DOHH2 (cell line): ENCODE results near the gene KRT14.
"Not testable (repeated sequence)": the region's sequence is repeated elsewhere in the genome, so short reads cannot be mapped to it uniquely, and the experiment has no call there.

Experiments used
- H3F3A ChIP-seq: fragments of 200-600 bp; sonication (generic), shearing (Covaris generic); 2 replicates; pipeline ENCODE4 v1.6.0; 2016; ENCODE audit warnings: antibody characterized with exemption, mild to moderate bottlenecking; ENCODE audit not compliant: control insufficient read depth, insufficient read depth
- H3K27ac ChIP-seq: fragments of 200-600 bp; sonication (generic); 2 replicates; pipeline ENCODE4 v1.5.1; 2014; ENCODE audit warnings: low read depth, mild to moderate bottlenecking, low read length, moderate library complexity
- H3K27me3 ChIP-seq: fragments of 200-600 bp; sonication (generic); 2 replicates; pipeline ENCODE4 v1.6.1; 2014; ENCODE audit warnings: mild to moderate bottlenecking, low read length, mixed read lengths; ENCODE audit not compliant: control insufficient read depth
- H3K36me3 ChIP-seq: fragments of 200-600 bp; sonication (generic); 2 replicates; pipeline ENCODE4 v1.6.1; 2014; ENCODE audit warnings: mild to moderate bottlenecking, low read length, moderate library complexity, mixed read lengths; ENCODE audit not compliant: control insufficient read depth
- H3K4me1 ChIP-seq: fragments of 200-600 bp; sonication (generic); 2 replicates; pipeline ENCODE4 v1.6.1; 2014; ENCODE audit warnings: mild to moderate bottlenecking, low read length, mixed read lengths; ENCODE audit not compliant: control insufficient read depth
- H3K4me2 ChIP-seq: fragments of 200-600 bp; sonication (generic); 2 replicates; pipeline ENCODE4 v1.6.0; 2014; ENCODE audit warnings: mild to moderate bottlenecking, low read length, moderate library complexity
- H3K4me3 ChIP-seq: fragments of 200-600 bp; sonication (generic); 2 replicates; pipeline ENCODE4 v1.5.1; 2014; ENCODE audit warnings: mild to moderate bottlenecking, low read length, mixed read lengths
- H3K79me2 ChIP-seq: fragments of 200-600 bp; sonication (generic); 2 replicates; pipeline ENCODE4 v1.6.1; 2014; ENCODE audit warnings: mild to moderate bottlenecking, low read length, mixed read lengths; ENCODE audit not compliant: control insufficient read depth
- H3K9me2 ChIP-seq: fragments of 200-600 bp; sonication (generic); replicated peaks from 2 replicates; pipeline ENCODE4 v1.6.1; 2014; ENCODE audit warnings: mild to moderate bottlenecking, low read length, mixed read lengths; ENCODE audit not compliant: control insufficient read depth
- H3K9me3 ChIP-seq: fragments of 200-600 bp; sonication (generic); 2 replicates; pipeline ENCODE4 v1.6.1; 2014; ENCODE audit warnings: antibody characterized with exemption, low read length, mixed read lengths; ENCODE audit not compliant: control insufficient read depth, insufficient read depth
- H4K20me1 ChIP-seq: fragments of 200-600 bp; sonication (generic); 2 replicates; pipeline ENCODE4 v1.6.0; 2014; ENCODE audit warnings: low read depth, mild to moderate bottlenecking, antibody characterized with exemption, low read length, moderate library complexity; ENCODE audit not compliant: control insufficient read depth, insufficient read depth
- CTCF ChIP-seq: fragments of 200-600 bp; sonication (generic); IDR thresholded peaks from one replicate; pipeline ENCODE4 v1.5.1; 2014; ENCODE audit warnings: antibody characterized with exemption, mild to moderate bottlenecking, low read depth, low read length; ENCODE audit not compliant: poor library complexity, severe bottlenecking
- EZH2phosphoT487 ChIP-seq: fragments of 200-600 bp; sonication (generic); IDR thresholded peaks from 2 replicates; pipeline ENCODE4 v1.6.1; 2017; ENCODE audit warnings: borderline replicate concordance, mild to moderate bottlenecking, antibody characterized with exemption, low read length, moderate library complexity, mixed read lengths

The KRT14 gene

GRCh38 chr17:41620583-41621434 lies 34.1 kb upstream of the KRT14 start:
- H3K79me2 ChIP-seq: no peaks in the 10 kb centered on the region
- no peak overlapping the region for H3K4me3 ChIP-seq
- no peaks in the 10 kb centered on the region for H3F3A ChIP-seq
- no peaks in the 10 kb centered on the region for H4K20me1 ChIP-seq
- H3K9me2 ChIP-seq: no peaks in the 10 kb centered on the region
- H3K36me3 ChIP-seq: no peaks in the 10 kb centered on the region
- H3K4me1 ChIP-seq: no peaks in the 10 kb centered on the region
- H3K27me3 ChIP-seq: no peaks in the 10 kb centered on the region
- TF ChIP-seq EZH2phosphoT487 (no peak), CTCF (no peak)
- H3K27ac ChIP-seq: no peak overlapping the region
- no peak overlapping the region for H3K4me2 ChIP-seq
- H3K9me3 ChIP-seq: no peaks in the 10 kb centered on the region

- H3F3A ChIP-seq, H3K36me3 ChIP-seq, H3K9me3 ChIP-seq, H3K4me3 ChIP-seq, H4K20me1 ChIP-seq, H3K9me2 ChIP-seq, H3K4me1 ChIP-seq, H3K27ac ChIP-seq, H3K79me2 ChIP-seq, H3K4me2 ChIP-seq, H3K27me3 ChIP-seq: not testable (repeated sequence)
Measured at GRCh38 chr17:41619927-41620582, 33.4 kb upstream of the KRT14 start.

GRCh38 chr17:41619036-41619926 lies 32.6 kb upstream of the KRT14 start:
- no peaks in the 10 kb centered on the region for H3F3A ChIP-seq

More at GRCh38 chr17:41619036-41619926, 32.6 kb upstream of the KRT14 start:
- no peaks in the 10 kb centered on the region for H3K36me3 ChIP-seq
- H3K9me2 ChIP-seq: no peaks in the 10 kb centered on the region
- no peaks in the 10 kb centered on the region for H3K27me3 ChIP-seq
- no peak overlapping the region for H3K27ac ChIP-seq
- no peaks in the 10 kb centered on the region for H3K4me1 ChIP-seq
- H3K4me2 ChIP-seq: no peak overlapping the region
- no peaks in the 10 kb centered on the region for H4K20me1 ChIP-seq
- no peak overlapping the region for H3K4me3 ChIP-seq
- TF ChIP-seq CTCF (no peak), EZH2phosphoT487 (no peak)
- H3K79me2 ChIP-seq: no peaks in the 10 kb centered on the region
- no peaks in the 10 kb centered on the region for H3K9me3 ChIP-seq
